GM19238 (cell line): ENCODE measurements around the gene PCDHA12.
"Not testable (repeated sequence)": the region's sequence is repeated elsewhere in the genome, so short reads cannot be mapped to it uniquely, and the experiment has no call there.

Source experiments
- DNase-seq: peaks from one replicate; pipeline ENCODE4 v3.0.0; 2011; ENCODE audit warnings: low spot score; ENCODE audit not compliant: insufficient read length

Gene PCDHA12

DNA sequence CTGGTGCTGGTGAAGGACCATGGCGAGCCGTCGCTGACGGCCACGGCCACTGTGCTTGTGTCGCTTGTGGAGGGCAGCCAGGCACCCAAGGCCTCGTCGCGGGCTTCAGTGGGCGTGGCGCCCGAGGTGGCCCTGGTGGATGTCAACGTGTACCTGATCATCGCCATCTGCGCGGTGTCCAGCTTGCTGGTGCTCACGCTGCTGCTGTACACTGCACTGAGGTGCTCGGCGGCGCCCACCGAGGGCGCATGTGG is 17.2 kb upstream of the PCDHA12 start:
- DNase-seq, result no peak

DNA sequence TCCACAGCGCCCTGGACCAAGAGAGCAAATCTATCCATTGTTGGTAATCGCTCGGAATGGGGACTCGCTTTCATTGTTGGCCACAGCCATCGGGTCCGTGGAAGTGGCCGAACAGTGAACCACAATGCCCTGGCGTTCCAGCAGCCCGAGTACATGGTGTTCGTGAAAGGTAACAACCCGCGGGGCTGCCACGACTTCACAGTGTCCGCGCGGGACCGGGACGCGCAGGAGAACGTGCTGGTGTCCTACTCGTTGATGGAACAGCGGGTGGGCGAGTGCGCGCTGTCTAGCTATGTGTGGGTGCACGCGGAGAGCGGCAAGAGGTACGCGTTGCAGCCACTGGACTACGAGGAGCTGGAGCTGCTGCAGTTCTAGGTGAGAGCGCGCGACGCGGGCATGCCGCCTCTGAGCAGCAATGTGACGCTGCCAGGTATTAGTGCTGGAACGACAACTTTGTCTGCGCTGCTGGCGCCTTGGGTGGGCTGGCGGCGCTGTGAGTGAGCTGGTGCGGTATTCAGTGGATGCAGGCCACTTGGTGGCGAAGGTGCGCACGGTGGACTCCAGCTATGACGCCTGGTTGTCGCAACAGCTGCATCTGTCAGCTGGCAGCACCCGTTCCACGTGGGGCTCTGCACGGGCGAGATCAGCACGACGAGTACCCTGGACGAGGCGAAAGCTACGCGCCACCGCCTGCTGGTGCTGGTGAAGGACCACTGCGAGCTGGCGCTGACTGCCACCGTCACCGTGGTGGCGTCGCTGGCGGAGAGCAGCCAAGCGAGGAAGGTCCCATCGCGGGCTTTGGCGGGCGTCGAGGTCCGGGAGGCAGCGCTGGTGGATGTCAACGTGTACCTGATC is 12.4 kb upstream of the PCDHA12 start:
- DNase-seq, result no peak

DNA sequence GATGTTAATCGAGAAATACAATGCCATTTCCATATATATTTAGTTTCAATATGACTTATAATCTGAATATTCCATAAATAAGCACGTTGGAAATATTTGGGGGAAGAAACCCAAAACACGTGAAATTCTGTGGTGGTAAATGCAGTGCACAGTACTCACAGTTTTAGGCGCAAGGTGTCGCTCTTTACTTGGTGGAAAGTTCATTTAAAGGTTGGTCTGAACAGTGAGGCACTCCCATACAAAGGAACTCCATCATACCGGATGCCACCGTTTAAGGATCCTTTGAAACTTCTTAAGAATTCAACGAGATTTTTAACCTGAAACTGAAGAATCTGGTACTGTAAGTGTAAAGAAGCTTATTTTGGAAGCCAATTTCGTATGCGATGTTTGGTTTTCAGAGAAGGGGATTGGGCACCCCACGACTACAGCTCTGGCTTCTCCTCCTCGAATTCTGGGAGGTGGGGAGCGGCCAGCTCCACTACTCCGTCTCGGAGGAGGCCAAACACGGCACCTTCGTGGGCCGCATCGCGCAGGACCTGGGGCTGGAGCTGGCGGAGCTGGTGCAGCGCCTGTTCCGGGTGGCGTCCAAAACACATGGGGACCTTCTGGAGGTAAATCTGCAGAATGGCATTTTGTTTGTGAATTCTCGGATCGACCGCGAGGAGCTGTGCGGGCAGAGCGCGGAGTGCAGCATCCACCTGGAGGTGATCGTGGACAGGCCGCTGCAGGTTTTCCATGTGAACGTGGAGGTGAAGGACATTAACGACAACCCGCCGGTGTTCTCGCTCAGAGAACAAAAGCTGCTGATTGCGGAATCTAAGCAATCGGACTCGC is 6.2 kb upstream of the PCDHA12 start, which contains the start of gene PCDHA11:
PCDHA11 (plus strand) TSS at position 237 of the 834 bp plus-strand sequence; CDS start at position 384, 147 bp downstream.
- no peak for DNase-seq

DNA sequence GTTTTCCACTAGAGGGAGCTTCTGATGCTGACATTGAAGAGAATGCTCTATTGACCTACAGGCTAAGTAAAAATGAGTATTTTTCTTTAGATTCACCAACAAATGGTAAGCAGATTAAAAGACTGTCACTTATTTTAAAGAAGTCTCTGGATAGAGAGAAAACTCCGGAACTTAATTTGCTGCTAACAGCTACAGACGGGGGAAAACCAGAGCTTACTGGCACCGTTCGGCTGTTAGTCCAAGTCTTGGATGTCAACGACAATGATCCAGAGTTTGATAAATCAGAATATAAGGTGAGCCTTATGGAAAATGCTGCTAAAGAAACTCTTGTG is 5.6 kb upstream of the PCDHA12 start:
- no peak for DNase-seq

DNA sequence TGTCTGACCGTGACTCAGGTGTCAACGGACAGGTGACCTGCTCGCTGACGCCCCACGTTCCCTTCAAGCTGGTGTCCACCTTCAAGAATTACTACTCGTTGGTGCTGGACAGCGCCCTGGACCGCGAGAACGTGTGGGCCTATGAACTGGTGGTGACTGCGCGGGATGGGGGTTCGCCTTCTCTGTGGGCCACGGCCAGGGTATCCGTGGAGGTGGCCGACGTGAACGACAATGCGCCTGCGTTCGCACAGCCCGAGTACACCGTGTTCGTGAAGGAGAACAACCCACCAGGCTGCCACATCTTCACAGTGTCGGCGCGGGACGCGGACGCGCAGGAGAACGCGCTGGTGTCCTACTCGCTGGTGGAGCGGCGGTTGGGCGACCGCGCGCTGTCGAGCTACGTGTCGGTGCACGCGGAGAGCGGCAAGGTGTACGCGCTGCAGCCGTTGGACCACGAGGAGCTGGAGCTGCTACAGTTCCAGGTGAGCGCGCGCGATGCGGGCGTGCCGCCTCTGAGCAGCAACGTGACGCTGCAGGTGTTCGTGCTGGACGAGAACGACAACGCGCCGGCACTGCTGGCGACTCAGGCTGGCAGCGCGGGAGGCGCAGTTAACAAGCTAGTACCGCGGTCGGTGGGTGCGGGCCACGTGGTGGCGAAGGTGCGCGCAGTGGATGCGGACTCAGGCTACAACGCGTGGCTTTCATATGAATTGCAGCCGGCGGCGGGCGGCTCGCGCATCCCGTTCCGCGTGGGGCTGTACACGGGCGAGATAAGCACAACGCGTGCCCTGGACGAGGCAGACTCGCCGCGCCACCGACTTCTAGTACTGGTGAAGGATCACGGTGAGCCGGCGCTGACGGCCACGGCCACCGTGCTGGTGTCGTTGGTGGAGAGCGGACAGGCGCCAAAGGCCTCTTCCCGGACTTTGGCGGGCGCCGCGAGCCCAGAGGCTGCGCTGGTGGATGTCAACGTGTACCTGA is 4.6 kb upstream of the PCDHA12 start:
- DNase-seq, result no peak

DNA sequence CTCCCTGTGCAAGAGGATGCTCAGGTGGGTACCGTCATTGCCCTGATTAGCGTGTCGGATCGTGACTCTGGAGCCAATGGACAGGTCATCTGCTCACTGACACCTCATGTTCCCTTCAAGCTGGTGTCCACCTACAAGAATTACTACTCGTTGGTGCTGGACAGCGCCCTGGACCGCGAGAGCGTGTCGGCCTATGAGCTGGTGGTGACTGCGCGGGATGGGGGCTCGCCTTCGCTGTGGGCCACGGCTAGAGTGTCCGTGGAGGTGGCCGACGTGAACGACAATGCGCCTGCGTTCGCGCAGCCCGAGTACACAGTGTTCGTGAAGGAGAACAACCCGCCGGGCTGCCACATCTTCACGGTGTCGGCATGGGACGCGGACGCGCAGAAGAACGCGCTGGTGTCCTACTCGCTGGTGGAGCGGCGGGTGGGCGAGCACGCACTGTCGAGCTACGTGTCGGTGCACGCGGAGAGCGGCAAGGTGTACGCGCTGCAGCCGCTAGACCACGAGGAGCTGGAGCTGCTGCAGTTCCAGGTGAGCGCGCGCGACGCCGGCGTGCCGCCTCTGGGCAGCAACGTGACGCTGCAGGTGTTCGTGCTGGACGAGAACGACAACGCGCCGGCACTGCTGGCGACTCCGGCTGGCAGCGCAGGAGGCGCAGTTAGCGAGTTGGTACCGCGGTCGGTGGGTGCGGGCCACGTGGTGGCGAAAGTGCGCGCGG is 1.6 kb downstream of the PCDHA12 start:
- not testable (repeated sequence) for DNase-seq

DNA sequence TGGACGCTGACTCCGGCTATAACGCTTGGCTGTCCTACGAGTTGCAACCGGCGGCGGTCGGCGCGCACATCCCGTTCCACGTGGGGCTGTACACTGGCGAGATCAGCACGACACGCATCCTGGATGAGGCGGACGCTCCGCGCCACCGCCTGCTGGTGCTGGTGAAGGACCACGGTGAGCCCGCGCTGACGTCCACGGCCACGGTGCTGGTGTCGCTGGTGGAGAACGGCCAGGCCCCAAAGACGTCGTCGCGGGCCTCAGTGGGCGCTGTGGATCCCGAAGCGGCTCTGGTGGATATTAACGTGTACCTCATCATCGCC is 2.1 kb downstream of the PCDHA12 start:
- DNase-seq, result no peak

DNA sequence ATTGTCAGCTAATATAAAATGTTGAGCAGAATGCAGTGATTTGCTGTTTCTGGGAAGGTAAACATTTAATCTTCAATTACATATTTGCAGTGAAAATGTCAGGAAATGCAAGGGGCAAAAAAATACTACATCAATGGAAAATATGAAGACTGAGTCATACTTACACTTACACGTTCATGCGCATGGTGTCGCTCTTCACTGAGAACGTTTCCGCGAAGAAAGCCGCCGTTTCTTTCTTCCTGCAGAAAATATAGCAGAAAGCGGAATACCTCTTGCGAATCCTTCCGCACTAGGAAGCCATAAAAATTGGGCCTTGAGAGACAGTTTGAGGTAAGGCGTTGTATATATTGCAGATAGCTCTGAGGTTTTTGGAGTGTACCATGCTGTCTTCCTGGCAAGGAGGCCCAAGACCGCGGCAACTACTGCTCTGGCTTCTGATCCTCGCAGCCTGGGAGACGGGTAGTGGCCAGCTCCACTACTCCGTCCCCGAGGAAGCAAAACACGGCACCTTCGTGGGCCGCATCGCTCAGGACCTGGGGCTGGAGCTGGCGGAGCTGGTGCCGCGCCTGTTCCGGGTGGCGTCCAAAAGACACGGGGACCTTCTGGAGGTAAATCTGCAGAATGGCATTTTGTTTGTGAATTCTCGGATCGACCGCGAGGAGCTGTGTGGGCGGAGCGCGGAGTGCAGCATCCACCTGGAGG is 6.9 kb downstream of the PCDHA12 start, which contains the start of gene PCDHA13:
PCDHA13 (plus strand) TSS at position 236 of the 702 bp plus-strand sequence; CDS start at position 381, 145 bp downstream.
- DNase-seq, result no peak

DNA sequence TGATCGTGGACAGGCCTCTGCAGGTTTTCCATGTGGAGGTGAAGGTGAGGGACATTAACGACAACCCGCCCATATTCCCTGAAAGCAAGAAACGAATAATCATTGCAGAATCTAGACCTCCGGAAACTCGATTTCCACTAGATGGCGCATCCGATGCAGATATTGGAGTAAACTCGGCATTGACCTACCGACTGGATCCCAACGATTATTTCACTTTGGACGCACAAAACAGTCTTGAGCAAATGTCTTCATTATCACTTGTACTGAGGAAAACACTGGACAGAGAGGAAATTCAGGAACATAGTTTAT is 7.4 kb downstream of the PCDHA12 start:
- no peak for DNase-seq

DNA sequence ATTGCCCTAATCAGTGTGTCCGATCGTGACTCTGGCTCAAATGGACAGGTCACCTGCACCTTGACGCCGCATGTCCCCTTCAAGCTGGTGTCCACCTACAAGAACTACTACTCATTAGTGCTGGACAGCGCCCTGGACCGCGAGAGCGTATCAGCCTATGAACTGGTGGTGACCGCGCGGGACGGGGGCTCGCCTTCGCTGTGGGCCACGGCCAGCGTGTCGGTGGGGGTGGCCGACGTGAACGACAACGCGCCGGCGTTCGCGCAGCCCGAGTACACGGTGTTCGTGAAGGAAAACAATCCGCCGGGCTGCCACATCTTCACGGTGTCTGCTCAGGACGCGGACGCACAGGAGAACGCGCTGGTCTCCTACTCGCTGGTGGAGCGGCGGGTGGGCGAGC is 8.3 kb downstream of the PCDHA12 start:
- no peak for DNase-seq

DNA sequence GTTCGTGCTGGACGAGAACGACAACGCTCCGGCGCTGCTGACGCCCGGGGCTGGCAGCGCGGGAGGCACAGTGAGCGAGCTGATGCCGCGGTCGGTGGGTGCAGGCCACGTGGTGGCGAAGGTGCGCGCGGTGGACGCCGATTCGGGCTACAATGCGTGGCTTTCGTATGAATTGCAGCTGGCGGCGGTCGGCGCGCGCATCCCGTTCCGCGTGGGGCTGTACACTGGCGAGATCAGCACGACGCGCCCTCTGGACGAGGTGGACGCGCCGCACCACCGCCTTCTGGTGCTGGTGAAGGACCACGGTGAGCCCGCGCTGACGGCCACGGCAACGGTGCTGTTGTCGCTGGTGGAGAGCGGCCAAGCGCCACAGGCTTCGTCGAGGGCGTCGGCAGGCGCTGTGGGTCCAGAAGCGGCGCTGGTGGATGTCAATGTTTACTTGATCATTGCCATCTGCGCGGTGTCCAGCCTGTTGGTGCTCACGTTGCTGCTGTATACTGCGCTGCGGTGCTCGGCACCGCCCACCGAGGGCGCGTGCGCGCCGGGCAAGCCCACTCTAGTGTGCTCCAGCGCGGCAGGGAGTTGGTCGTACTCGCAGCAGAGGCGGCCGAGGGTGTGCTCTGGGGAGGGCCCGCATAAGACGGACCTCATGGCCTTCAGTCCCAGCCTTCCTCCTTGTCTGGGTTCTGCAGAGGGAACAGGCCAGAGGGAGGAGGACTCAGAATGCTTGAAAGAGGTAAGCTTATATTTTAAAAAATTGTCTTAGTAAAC is 9.0 kb downstream of the PCDHA12 start:
- DNase-seq, result no peak

DNA sequence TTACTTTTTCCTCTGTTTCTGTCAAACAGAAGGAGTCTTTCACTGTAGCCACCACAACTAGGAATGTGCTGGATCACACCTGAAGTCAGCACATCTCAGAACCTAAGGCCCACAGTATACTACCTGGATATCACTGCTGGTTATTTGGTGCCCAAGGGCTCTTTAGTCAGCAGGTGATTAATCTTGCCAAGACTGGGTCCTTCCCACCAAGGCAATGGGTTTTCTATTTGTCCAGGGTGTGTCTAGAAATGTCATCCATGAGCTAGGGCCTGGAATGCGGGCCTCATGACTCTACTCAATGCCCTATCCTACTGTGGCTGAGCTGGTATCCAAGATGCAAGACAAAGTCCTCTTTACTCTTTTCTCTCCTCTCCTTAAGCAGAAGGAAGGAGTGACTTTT is 41.2 kb downstream of the PCDHA12 start:
- no peak for DNase-seq

DNA sequence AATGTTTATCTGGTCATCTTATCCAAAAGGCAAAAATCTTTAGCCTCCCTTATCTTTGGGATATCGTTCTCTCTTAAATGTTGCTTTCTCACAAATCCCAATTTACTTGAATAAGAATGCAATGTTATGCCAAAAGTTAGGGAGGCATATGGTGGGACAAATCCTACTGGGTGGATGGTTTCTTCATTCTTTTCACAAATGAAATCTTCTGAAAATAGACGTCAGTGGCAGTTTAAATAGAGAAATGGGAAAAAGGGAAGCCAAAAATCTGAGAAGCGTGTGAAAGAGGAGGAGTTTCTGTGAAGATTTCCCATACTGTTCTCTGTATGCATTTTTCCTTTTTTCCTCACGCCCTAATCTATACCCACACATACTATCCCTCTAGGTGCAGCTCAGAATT is 48.5 kb downstream of the PCDHA12 start:
- no peak for DNase-seq

DNA sequence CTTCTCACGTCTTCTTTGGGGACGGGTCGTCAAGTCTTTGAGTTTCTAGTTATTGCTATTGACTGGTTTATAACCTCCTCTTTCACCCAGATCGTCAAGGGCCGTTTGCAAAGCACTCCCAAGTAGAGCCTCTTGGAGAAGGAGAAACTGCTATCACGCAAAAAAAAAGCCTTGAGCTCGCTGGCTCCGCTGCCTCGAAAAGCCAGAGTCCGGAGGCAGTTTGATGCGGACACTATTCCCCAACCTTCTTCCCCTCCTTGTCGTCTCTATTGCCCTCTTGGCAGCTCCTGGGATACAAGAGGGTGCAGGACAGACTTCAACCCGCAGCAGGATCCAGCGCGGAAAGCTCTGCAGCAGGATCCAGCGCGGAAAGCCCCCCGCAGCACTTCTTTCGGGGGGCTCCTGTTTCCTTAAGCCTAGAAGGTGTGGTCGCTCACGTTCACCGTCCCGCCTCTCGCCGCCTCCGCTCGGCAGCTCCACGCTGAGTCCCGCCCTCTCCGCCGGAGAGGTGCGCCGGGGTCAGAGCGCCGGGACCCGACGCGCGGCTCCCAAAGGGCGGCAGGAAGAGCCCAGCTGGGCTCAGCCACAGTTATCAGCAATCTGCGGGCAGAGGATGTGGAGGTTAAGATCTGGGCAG is 50.8 kb downstream of the PCDHA12 start, which contains the start of gene PCDHAC1:
PCDHAC1 (plus strand) TSS at position 494 of the 637 bp plus-strand sequence. CDS start 594 bp downstream, outside the sequence.
- DNase-seq, result no peak

DNA sequence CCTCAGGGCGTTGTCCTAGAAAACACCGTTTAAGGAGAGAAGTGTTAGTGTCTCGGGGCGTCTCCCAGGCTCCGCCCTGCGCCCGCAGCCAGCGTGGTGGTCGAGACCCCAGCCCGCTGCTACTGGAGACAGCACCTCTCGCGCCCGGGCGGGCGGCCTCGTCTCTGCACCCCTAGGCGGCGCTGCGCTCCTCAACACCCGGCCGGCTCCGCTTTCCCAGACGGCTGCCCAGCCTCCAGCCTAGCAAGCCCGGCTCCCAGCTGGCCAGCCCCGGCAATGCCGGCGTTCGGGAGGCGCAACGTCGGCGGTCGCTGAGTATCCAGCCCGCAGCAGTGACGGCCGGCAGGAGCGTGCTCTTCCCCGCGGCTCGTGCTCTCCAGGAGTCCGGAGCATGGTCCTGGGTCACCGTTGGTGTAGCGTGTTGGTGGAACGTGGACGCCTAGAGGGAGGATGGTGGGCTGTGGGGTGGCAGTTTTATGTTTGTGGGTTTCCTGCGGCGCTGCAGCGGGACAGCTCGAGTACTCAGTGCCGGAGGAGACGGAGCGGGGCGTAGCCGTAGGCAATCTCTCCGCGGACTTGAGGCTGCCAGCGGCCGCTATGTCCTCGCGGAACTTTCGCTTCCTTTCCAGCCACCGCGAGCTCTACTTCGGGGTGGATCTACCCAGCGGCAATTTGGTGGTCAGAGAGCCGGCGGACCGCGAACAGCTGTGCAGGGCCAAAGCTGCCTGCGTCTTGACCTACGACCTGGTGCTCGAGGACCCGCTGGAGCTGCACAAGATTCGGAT is 51.5 kb downstream of the PCDHA12 start:
- no peak for DNase-seq

DNA sequence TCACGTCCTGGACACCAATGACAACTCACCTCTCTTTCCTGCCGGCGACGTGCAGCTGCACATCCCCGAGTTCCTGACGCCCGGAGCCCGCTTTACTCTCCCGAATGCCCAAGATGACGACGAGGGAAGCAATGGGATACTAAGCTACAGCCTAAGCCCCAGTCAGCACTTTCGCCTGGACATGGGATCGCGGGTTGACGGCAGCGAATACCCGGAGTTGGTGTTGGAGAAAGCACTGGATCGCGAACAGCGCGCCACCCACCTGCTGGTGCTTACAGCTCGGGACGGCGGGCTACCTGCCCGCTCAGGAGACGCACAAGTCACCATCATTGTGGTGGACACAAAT is 52.1 kb downstream of the PCDHA12 start:
- no peak for DNase-seq
